ENCODE measurements around the gene TNS1.

DNA sequence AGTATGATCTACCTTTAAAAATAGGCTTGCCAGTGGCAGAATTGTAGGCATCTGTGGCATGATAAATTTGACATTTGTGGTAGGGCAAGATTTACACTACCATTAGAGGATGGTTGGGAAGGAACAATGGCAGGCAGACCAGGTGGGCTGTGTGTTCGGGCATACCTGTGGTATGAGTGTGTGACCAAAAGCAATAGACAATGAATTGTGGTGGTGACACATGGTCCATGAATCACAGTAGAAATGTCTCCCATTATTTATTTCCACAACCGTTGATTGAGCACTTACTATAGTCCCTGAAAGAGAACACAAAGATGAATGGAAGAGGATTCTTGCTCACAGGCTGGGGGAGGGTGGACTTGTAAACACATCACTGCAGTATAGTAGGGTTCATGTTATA lies 36.4 kb upstream of the TNS1 start:
- TF ChIP-seq, protein P1, sequence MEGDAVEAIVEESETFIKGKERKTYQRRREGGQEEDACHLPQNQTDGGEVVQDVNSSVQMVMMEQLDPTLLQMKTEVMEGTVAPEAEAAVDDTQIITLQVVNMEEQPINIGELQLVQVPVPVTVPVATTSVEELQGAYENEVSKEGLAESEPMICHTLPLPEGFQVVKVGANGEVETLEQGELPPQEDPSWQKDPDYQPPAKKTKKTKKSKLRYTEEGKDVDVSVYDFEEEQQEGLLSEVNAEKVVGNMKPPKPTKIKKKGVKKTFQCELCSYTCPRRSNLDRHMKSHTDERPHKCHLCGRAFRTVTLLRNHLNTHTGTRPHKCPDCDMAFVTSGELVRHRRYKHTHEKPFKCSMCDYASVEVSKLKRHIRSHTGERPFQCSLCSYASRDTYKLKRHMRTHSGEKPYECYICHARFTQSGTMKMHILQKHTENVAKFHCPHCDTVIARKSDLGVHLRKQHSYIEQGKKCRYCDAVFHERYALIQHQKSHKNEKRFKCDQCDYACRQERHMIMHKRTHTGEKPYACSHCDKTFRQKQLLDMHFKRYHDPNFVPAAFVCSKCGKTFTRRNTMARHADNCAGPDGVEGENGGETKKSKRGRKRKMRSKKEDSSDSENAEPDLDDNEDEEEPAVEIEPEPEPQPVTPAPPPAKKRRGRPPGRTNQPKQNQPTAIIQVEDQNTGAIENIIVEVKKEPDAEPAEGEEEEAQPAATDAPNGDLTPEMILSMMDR (IDR thresholded peaks at IDR 0.05; ENCODE audit: low read length): no peak
- no peak for TF ChIP-seq EZH2 (optimal IDR thresholded peaks at IDR 0.05; ENCODE audit: low read depth, low read length)

All from MM.1S (cell line).